GM12892 (cell line): ENCODE data around the gene PPM1M.

Experiments used
- POLR2A ChIP-seq: IDR thresholded peaks from 2 replicates; pipeline ENCODE4 v1.6.1; 2011; ENCODE audit warnings: low read depth, low read length, control low read depth
- POLR2AphosphoS5 ChIP-seq: IDR thresholded peaks from 2 replicates; pipeline ENCODE4 v1.6.1; 2011; ENCODE audit warnings: low read depth, low read length, control low read depth
- TAF1 ChIP-seq: IDR thresholded peaks from 2 replicates; pipeline ENCODE4 v1.6.1; 2011; ENCODE audit warnings: low read depth, mild to moderate bottlenecking, control low read depth, low read length, borderline replicate concordance

DNA sequence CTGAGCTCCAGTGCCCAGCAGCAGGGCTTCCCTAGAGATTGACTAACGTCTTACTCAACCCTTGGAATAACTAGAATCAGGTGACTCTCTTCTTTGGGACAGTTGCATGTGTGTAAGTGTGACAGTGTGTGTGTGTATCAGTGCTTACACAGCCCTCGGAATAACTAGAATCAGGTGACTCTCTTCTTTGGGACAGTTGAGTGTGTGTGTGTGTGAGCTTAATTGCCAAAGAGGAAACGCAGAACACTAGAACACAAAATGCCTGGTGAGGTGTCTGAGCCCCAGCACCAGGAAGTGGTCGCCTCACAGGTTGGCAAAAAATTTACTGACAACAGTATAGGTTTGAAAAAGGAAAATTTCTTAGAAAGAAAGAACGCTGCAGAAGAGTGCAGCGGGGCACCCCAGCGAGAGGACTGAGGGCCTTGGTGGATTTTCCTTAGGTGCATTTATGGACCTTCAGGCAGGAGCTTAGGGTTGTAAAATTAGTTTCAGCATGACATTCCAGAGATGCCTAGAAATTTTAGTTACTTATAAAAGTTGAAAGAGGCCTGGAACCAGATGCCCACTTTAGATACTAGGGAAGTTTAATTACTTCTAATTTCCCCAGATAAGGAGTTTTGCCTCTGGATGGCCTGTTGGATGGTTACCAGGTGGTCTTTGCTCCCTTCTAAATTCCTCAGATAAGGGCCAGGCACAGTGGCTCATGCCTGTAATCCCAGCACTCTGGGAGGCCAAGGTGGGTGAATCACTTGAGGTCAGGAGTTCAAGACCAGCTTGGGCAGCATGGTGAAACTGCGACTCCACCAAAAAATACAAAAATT is 36.6 kb downstream of the PPM1M start:
- TF ChIP-seq POLR2A (no peak), TAF1 (no peak), POLR2AphosphoS5 (no peak)
